Inferior parietal cortex (tissue), 1 donor: ENCODE results near the gene CCDC117.
"Not testable (repeated sequence)": the region's sequence is repeated elsewhere in the genome, so short reads cannot be mapped to it uniquely, and the experiment has no call there.

ENCODE experiments used
- DNase-seq: peaks from one replicate; pipeline ENCODE4 v3.0.0-alpha.2; 2016; ENCODE audit errors: extremely low spot score

The CCDC117 gene

DNA sequence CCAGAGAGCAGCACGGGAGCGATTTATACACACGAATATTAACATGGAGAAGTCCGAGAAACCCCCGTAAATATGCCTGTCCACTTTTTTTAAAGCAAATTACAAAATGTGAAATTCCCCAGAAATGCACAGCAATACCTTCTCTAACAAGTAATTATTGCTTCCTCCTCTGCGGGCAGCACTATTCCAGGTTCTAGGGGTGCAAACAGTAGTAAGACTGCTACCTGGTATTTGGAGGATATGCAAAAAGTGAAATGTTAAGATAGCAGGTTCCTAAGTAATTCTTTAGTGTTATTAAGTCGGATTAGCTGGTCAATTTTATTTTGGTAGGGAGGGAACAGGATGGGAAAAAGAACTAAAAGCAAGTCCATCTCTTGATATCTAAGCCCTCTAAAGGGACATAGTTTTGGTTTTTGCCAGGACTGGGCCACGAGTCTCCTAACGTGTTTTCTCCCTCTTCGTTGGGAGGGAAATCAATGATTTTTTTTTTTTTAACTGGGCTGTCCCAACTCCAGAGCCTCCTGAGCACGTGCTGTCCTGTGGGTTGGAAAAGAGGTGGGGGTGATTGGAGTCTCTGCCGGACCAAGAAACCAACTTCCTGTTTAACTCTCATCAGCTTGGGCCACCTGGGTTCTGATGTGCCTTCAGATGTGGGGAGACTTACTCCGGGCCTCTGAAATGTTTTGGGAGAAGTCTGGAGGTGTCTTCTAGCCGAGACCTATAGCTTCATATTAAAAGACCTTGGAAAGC, 29.5 kb downstream of the CCDC117 start:
- DNase-seq, result no peak

DNA sequence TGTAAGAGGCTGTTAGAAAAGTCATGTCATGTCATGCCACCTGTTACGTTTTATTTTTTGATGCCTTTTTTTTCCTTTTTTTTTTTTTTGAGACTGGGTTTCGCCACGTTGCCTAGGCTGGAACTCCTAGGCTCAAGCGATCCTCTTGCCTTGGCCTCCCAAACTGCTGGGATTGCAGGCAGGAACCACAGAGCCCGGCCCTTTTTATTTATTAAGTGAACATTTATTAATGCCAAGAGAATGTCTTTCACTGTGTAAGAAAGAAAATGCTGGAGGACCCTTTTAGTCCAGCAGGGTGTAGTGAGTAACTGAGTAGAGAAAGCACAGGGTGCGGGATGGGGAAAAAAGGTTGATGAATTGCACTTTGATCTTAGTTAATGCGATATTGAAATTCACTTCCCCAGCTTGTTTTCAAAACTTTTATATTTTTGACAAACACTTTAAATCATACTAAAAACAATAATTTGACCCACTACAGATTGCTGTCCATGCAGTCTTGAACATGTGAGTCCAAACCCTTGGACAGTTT, 30.2 kb downstream of the CCDC117 start:
- no peak for DNase-seq

DNA sequence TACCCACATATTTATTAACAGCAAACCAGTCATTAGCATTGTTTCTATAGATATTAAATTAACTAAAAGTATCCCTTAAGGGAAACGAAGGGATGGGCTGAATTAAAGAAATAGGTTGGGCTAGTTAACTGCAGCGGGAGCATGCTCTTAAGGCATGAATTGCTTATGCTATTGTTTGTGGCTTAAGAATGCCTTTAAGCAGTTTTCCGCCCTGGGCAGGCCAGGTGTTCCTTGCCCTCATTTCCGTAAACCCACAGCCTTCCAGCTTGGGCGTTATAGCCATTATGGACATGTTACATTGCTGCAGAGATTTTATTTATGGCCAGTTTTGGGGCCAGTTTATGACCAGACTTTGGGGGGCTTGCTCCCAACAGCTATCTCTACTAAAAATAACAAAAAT, 32.9 kb downstream of the CCDC117 start:
- not testable (repeated sequence) for DNase-seq

DNA sequence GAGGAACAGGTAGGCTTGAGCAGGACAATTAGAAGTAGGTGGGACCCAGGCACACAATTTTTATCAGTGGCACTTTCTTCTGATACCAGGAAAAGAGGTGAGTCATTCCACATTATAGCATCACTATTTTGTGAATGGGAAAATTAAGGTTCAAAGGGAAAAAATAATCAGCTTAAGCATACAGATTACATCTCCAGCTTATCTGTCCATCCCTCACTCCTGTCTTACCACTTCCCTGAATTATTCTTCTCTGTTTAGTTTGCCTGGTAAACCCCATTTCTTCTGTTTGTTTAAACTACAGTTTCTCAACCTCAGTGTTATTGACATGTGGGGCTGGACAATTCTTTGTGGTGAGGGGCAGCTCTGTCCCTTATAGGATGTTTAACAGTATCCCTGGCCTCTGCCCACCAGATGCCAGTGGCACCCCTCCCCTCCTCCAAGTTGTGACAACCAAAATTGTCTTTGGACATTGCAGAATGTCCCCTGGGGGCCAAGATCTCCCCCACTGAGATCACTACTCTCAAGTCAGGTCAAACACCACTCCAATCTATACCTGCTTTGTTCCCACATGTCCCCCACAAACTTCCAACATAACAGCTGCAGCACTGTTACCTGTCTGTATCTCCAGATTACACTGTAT, 36.3 kb downstream of the CCDC117 start:
- no peak for DNase-seq

DNA sequence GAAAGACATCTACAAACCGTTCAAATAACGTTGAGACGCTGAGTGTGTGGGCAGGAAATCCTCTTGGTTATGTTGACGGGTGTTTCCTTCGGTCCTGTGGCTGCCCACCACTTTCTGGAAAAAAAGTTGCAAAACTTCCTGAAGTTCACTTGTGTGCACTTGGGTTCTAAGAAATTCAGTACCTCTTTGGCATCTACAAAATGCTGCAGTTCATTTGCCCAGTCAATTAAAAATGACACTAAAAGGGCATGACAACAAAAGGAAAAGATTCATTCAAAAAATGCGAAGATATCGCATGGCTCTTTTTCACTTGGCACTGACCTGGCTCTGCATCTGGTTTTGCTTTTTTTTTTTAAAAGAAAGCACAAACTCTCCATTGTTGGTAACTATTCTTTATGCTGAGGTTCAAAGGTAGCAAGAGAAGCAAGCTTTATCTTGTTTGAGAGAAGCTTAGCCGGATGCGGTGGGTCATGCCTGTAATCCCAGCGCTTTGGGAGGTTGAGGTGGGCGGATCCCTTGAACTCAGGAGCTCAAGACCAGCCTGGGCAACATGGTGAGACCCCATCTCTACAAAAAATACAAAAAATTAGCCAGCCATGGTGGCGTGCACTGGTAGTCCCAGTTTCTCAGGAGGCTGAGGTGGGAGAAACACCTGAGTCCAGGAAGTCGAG, 38.5 kb downstream of the CCDC117 start:
- DNase-seq, result no peak

DNA sequence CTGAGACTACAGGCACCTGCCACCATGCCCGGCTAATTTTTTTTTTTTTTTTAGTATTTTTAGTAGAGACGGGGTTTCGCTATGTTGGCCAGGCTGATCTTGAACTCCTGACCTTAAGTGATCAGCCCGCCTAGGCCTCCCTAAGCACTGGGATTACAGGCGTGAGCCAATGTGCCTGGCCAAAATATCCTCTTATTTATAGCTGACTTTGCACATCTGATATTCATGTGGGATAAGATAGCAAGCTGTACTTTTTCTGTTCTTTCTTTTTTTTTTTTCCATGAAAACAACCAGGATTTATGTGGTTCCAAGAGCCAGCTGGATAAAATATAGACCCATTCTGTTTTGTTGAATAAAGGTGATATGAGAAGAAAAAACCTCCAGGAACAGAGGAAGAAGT, 40.0 kb downstream of the CCDC117 start:
- DNase-seq, result no peak

DNA sequence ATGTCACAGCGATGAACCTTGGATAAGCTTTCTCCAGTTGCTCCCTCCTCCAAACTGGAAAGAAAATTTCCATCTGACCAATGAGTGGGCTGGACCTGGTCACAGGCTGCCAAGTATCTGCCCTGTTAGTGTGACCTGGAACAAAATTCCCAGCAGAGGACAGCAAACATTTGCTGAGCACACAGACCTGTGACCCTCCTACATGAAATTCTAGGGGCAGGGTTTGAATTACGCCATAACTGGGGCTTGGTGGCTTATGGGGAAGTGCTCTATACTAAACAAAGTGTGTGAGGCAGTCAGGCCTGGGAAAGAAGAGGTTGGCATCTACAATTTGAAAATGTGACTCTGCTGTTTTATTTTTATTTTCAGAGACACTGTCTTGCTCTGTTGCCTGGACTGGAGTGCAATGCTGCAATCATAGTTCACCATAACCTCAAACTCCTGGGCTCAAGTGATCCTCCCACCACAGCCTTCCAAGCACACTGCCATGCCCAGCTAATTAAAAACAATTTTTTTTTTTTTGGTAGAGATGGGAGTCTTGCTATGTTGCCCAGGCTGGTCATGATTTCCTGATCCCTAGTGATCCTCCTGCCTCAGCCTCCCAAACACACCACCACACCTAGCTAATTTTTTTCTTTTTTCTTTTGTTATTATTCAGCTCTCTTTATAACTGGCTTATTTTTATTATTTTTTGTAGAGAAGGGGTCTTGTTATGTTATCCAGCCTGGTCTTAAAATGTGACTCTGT, 41.5 kb downstream of the CCDC117 start:
- no peak for DNase-seq

DNA sequence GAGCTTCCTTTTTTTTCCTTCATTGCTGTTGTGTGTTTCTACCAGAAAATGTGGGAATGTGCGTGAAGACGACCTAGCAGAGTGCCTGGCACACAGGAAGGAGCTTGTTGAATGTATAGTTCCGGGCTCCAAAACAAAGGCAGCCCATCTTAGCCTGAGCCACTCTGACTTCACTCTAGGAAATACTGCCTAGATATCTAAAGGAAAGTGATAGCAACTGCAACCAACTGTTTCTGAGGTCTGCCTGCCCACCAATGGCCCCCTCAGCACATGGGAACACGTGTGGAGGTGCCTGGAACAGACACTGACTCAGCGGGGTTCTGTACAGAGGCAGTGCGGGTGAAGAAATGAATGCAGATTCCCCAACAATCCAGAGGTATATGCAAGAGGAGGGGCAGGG, 42.6 kb downstream of the CCDC117 start:
- DNase-seq, result no peak

DNA sequence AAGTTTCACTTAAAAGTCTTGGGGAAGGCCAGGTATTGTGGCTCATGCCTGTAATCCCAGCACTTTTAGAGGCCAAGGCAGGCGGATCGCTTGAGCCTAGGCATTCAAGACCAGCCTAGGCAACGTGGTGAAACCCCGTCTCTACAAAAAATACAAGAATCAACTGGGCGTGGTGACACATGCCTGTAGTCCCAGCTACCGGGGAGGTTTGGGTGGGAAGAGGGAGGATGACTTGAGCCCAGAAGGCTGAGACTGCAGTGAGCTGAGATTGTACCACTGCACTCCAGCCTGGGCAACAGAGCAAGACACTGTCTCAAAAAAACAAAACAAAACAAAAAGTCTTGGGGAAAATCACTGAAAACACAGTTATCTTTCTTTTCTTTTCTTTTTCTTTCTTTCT, 43.2 kb downstream of the CCDC117 start:
- no peak for DNase-seq

DNA sequence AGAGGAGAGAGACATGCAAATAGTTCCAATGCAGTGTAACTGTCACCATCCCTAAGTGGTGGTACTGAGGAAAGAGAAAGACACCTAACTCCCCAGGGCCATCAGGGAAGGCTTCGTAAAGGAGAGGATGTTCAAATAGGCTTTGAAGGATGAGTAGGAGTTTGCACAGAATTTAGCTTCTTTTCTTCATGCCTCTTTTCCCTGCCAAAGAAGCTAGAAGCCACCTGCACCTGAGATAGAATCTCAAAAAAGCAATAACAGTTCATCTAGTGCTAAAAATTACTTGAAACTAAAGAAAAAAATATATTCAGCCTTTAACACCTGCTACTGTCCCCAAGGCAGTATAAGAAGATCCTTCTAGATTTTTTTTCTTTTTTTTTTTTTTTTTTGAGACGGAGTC, 44.6 kb downstream of the CCDC117 start:
- no peak for DNase-seq

DNA sequence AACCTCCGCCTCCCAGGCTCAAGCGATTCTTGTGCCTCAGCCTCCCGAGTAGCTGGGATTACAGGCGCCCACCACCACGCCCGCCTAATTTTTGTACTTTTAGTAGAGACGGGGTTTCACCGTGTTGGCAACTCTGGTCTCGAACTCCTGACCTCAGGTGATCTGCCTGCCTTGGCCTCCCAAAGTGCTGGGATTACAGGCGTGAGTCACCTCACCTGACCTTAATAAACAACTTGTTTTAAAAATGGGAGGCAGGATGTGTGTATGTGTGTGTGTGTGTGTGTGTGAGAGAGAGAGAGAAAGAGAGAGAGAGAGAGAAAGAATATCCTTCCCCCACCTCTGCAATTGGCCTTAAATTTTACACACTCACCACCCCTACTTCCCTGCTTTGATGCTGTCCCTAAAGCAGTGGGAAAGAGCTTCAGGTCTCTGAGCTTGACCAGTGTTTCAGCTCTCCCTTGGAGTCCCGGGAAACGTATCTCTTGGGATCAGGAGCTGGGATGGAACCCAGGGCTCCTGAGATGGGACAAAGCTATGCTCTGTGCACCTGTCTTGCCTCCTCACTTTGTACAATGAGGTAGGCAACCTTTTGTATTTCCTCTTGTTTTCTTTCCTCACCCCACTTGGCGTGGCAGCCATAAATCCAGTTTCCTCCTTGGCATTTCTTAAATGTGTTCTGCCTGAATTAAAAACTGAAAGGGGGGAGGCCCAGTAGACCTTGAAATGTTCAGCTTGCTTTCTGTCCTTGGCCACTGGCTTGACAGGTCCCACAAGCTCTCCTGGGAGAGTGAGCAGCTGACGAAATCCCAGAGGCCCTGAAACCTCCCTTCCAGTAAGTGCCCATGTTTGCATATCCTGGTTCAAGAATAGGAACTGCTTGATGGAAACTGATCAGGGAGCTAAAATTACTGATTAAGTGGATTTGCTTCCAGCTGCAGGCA, 45.7 kb downstream of the CCDC117 start:
- no peak for DNase-seq

DNA sequence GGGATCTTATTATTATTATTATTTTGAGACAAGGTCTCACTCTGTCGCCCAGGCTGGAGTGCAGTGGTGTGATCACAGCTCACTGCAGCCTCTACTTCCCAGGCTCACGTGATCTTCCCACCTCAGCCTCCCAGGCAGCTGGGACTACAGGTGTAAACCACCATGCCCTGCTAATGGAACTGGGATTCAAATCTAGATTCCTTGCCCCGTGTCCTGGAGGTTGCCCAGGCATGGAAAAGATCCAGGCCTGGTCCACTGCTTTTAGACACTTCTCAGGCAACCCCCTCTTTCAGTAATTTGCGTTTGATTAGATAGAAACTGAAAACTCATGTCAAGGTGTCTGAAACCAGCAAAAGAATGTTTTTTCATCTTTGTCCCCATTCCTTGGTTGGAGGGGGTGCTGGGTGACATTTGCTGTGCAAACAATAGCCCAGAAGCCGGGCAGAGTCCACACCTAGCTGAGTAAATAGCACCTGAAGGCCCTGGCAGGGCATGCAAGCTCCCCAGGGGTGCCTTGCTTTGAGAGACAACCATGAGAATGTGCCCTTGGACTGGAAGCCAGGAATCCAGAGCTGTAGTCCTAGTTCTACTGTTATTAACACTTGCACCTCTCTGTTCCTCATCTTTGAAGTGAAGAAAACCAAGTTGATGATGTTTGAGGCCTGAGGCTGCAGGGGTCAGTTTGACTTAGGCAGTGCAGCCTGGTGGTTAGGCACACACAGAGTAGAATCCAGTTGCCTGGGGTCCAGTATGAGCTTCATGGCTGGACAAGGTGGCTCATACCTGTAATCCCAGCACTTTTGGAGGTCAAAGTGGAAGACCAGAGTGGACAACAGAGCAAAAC, 47.0 kb downstream of the CCDC117 start:
- no peak for DNase-seq

DNA sequence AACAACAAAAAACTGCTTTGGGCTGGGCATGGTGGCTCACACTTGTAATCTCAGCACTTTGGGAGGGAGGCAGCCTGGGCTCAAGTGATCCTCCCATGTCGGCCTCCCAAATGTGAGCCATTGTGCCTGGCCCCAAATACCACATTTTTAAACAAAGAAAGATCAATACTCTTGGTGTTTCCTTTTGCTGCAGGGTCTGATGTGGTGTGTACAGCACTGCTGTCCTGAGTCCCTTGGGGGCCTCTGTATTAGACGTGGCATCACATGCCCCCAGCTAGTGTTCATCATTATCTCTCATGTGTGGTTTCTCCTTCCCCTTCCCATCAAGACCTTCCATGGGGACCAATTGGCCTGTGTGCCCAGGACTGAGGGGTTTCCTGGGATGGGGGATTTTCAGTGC, 48.4 kb downstream of the CCDC117 start:
- no peak for DNase-seq

DNA sequence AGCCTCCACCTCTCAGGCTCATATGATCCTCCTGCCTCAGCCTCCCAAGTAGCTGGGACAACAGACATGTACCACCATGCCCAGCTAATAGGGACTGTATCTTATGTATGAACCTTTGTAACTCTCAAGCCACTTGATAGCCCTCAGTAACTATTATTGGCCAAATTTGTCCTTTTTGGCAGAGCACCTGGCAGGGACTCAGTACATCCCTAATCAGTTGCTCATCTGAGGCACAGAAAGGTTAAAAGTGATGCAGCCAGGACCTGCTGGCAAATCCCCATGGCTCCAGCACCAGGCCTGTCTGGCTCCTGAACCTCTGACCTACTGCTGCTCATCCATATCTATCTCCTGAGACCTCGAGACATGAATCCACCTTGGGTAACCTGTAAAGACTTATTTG, 49.0 kb downstream of the CCDC117 start:
- DNase-seq, result no peak

DNA sequence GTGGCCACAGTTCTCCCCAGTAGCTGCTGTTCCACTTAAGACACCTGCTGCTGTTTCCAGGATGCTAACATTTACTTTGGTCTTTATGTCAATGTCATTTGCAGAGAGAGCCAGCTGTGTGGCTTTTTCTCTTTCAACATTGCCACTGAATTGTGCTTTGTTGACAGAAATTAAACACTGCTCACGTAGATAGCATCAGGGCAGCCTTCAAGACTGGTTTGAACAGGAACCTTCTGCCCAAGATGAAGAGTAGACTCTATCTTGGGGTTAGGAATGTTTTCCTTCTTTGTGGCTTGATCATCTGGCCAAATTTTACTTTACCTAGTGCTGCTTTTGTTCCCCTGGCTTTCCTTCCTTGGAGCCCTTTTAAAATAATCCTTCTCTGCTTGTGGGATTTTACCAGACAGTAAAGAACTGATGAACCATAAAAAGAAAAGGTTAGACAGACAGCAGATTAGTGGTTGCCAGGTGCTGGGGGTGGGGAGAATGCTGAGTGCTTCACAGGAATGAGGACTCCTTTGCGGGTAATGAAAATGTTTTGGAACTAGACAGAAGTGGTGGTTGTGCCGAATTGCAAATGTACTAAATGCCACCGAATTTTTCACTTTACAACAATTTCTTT, 50.5 kb downstream of the CCDC117 start:
- no peak for DNase-seq

DNA sequence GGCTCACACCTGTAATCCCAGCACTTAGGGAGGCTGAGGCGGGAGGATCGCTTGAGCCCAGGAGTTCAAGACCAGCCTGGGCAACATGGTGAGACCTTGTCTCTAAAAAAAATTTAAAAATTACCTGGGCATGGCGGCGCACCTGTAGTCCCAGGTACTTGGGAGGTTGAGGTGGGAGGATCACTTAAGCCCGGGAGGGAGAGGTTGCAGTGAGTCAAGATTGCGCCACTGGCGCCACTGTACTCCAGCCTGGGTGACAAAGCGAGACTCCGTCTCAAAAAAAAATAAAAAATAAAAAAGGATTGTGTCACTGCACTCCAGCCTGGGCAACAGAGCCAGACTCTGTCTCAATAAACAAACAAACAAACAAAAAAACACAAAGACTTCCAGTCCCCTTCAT, 52.0 kb downstream of the CCDC117 start:
- not testable (repeated sequence) for DNase-seq

DNA sequence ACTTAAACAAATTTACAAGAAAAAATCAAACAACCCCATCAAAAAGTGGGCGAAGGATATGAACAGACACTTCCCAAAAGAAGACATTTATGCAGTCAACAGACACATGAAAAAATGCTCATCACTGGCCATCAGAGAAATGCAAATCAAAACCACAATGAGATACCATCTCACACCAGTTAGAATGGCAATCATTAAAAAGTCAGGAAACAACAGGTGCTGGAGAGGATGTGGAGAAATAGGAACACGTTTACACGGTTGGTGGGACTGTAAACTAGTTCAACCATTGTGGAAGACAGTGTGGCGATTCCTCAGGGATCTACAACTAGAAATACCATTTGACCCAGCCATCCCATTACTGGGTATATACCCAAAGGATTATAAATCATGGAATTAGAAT, 53.9 kb downstream of the CCDC117 start:
- DNase-seq, result not testable (repeated sequence)

DNA sequence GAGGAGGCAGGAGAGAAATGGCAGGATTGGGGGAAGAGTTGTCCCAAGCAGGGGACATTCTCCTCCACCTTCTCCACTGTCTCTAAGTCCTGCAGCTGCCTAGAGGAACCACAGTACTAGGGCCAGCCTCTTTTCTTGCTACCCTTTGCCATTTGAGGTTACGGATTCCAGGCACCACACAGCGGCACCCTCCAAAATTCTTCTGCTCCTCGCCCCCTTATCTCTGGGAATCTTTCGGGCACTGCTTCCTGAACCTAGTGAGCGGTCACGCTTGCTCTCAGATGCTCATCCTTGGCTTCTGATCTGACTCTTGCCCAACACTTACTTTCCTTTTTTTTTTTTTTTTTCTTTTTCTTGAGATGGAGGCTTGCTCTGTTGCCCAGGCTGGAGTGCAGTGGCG, 54.4 kb downstream of the CCDC117 start:
- DNase-seq, result no peak

DNA sequence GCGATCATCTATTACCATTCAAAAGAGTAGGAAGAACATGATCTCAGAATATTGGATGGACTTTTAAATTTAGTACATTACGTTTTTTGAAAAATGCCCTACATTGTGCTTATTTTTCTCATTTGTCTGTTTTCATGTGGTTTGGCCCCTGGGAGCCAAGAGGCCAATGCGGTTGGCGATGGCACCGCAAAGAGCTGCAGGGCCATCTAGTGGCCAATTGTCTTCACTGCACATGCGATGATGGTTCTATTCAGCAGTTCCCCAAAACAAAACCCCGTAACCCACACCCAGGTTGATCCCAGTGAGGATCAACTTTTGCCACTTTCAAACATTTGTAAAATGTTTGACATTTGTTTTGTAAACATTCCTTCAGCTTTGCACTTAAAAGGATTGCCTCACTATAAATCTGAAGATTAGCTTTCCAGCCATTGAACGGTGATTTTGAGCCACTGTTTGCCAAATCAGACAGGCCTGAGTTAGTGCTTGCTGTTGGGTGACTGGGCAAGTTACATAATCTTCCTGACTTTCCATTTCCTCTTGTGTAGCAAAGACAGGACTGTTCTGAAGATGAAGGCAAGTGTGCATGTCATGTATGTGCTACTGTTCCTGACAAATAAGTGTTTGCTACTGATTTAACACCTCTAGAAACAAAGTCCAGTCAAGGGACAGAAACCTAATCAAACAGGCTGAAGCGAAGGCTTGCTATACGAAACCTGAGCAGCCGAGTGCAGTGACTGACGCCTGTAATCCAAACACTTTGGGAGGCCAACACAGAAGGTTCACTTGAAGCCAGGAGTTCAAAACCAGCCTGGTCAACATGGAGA, 57.1 kb downstream of the CCDC117 start:
- peak; percentile 88 for DNase-seq
